ENCODE data around the gene PSPN. TPM values are rescaled to one million over a fixed set of nuclear protein-coding genes. Genes with fewer than 3 reads are reported as not detected.

PSPN gene, protein sequence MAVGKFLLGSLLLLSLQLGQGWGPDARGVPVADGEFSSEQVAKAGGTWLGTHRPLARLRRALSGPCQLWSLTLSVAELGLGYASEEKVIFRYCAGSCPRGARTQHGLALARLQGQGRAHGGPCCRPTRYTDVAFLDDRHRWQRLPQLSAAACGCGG
- polyA plus RNA-seq = under 1 TPM; 0.37 to 0.79 (median 0.46) TPM

- H3K27ac ChIP-seq (ENCODE audit: low read depth, low read length) = no peak within 1 kb of the TSS
- WGBS, 3 donors = 90 to 92% (median 90%) methylated on average over 23 to 25 of the region's 25 CpGs
Observed at GRCh38 chr19:6375411-6376010, at the start of gene PSPN. Gene PSPN, minus strand, starts transcription at chr19:6375933. Its CDS starts 84 bp downstream, at chr19:6375849.

- 3 to 5% (median 4%) methylated on average over 43 of the region's 43 CpGs for WGBS, 3 donors
- no peak overlapping the region for H3K27ac ChIP-seq (ENCODE audit: low read depth, low read length)
Observed at GRCh38 chr19:6424939-6425731, 49.4 kb upstream of the PSPN start.

DNA sequence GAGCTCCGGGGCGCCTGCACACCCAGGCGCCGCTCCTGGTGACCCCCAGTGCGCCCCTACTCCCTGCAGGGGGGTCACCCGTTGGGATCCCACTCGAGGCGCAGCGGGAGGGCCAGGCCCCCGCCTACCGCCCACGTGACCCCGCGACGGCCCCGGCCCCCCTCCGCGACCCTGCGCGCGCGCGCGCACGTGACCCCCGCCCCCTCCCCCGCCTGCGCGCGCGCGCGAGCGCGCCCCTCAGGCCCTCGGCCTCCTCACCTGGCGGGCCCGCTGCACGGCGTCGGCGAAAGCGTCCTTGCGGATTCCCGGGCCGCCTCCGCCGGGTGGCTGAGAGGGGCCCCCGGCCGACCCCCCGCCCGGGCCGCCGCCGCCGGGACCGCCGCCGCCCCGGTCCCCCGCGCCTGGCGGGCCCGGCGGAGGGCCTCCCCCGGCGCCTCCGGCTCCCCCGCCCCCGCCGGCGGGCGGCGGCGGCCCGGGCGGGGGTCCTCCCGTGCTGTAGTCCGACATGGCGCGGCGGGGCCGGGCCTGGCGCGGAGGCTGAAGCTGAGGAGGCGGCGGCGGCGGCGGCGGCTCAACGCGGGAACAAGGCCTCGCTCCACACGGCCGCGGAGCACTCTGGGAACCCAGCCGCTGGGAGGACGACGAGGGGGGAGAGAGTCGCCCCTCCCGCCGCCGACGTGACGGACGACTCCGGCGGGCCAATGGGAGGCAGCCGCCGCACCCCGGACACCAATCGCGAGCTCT is 48.6 kb upstream of the PSPN start, which contains the start of gene KHSRP:
Gene KHSRP, minus strand, starts transcription at position 617 of the 744 bp plus-strand sequence. Its CDS starts 110 bp downstream, at position 507.
- peak within 1 kb of the TSS; percentile 46 for H3K27ac ChIP-seq (ENCODE audit: low read depth, low read length)
- 0 to 1% (median 0%) methylated on average over 22 to 114 of the region's 114 CpGs for WGBS, 3 donors

- H3K27ac ChIP-seq (ENCODE audit: low read depth, low read length) = no peak overlapping the region
- WGBS, 3 donors = 1% methylated on average over 18 to 20 of the region's 20 CpGs
Observed at GRCh38 chr19:6423499-6424194, 47.9 kb upstream of the PSPN start.

- no peak overlapping the region for H3K27ac ChIP-seq (ENCODE audit: low read depth, low read length)
- 77 to 85% (median 84%) methylated on average over 20 of the region's 20 CpGs for WGBS, 3 donors
Observed at GRCh38 chr19:6421075-6422014, 45.6 kb upstream of the PSPN start.

GRCh38 chr19:6418562-6418932 is 42.8 kb upstream of the PSPN start:
- 88 to 94% (median 91%) methylated on average over 19 of the region's 19 CpGs for WGBS, 3 donors
- H3K27ac ChIP-seq (ENCODE audit: low read depth, low read length) = no peak overlapping the region

DNA sequence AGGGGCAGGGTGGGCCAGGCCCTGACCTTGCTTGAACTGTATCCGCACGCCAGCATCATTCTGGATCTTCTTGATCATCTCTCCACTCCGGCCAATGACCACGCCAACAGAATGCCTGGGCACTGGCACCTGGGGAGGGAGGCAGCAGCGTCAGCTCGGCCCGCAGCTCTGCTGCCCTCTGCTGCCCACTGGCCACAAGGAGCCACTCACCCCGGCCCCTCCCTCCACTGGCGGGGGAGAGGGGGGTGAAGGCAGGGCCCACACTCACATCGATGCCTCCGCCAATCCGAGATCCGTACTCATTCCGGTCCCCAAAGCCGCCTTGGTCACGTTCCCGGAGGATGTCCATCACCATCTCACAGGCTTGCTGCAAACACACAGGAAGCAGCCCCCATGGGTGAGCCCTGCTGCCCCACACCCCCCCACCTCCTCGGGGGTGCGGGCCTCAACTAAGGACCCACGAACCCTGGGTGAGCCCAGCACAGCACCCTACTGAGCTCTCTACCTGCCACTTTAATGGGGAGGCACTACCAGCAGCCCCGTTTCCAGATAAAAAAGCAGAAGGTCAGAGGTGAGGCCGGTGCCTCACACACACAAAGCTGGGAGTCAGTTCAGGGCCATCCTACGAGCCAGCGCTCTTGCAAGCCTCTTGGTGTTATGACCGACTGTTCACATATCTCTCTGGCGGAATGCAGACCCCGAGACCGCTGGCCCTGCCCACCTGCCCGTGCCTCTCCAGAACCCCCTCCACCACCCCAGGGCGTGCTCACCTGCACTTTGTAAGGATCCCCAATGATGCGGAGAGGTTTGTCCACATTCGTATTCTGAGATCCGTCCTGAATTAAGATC is 42.2 kb upstream of the PSPN start:
- 76 to 79% (median 78%) methylated on average over 21 to 33 of the region's 33 CpGs for WGBS, 3 donors
- H3K27ac ChIP-seq (ENCODE audit: low read depth, low read length) = no peak overlapping the region

GRCh38 chr19:6416658-6417405 is 41.1 kb upstream of the PSPN start:
- H3K27ac ChIP-seq (ENCODE audit: low read depth, low read length) = no peak overlapping the region
- 92 to 95% (median 95%) methylated on average over 27 to 29 of the region's 29 CpGs for WGBS, 3 donors

DNA sequence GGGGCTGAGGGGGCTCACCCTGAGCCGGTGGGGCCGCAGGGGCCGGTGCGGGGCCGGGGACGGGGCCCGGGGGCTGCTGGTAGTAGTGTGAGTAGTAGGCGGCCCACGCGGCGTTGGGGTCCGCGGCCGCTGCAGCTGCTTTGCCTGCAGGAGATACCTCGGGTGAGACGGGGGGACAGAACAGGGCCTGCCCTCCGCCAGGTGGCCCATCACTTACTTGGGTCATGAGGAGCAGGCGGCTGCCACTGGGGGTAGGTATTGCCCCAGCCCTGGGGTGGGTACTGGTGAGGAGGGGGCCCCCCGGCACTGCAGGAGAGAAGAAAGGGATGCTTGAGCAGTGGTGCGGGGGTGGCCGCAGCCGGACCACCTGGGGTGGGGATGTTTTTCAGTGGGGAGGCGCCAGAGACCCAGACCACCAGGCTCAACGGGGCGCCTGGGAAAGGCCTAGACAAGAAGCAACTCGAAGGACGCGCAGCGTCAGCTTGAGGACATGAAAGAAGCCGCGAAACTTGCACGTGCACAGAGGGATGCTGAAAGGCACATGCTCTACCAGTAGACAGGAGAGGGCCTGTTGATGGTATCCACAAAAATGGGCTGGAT is 40.0 kb upstream of the PSPN start:
- H3K27ac ChIP-seq (ENCODE audit: low read depth, low read length) = no peak overlapping the region
- WGBS, 3 donors = 94 to 95% (median 95%) methylated on average over 31 to 32 of the region's 32 CpGs

DNA sequence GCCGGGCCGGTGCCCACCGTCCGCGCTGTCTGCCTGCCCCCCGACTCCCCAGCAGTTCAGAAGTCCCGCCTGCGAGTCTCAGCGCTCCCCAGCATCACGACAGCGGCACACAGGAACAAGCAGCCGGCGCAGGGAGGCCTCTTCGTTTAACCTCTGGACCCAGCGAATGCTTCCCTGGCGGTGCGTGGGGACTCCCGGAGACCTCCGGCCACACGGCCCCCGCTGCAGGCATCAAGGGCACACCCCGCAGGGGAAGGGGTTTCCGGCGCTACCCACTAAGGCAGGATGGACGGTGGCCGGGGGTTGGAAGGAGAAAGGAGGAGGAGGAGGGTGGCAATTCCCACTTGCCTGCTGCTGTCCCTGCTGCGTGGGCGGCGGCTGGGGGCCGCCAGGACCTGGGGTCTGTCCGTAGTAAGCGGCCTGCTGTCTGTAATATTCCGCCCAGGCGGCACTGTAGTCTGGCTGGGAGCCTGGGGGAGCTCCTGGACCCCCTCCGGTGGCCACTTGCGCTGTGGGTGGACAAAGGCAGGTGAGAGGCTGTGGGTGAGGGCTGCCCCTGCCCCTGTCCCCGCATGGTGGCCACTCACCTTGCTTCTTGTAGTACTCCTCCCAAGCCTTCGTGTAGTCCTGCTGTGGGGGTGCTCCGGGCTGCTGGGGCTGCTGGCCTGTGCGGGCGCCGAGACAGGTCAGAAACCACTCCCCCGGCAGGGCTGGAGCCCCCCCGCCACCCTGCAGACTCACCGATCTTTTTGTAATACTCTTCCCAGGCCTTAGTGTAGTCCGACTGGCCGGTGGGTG is 39.3 kb upstream of the PSPN start:
- WGBS, 3 donors = 92 to 94% (median 92%) methylated on average over 44 to 47 of the region's 47 CpGs
- no peak overlapping the region for H3K27ac ChIP-seq (ENCODE audit: low read depth, low read length)

- H3K27ac ChIP-seq (ENCODE audit: low read depth, low read length) = no peak overlapping the region
- 72 to 74% (median 73%) methylated on average over 42 of the region's 42 CpGs for whole genome bisulfite sequencing, 3 donors
Observed at GRCh38 chr19:6413721-6414643, 38.2 kb upstream of the PSPN start.

GRCh38 chr19:6413291-6413690 is 37.6 kb upstream of the PSPN start:
- WGBS, 3 donors = 51 to 65% (median 63%) methylated on average over 10 of the region's 10 CpGs
- no peak overlapping the region for H3K27ac ChIP-seq (ENCODE audit: low read depth, low read length)

DNA sequence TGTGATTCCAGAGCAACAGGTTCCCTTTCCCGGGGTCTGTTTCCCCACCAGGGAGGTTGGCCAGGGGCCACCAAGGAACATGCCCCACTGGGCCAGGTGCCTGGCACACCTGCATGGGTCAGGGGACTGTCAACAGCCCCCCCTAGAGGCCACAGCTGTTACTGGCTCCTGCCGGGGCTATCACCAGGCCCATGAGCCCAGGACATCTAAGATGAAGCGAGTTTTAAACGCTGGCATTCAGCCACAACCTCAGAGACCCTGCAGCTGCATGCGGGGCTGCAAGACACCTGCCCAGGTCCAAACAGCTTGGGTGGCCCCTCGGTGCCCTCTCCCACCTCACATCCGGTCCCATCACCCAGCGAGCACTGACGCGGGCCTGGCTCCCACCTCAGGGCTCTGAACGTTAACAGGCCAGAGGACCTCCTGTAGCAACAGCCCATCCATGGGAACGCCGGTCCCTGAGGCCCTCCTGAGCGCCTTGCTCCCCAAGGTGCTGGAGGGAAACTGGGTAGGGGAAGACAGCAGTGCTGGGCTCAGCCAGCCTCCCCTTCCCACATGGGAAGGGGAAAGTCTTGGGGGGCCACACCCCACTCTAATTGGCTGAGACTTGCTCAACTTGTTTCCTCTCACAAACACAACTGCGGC is 36.8 kb upstream of the PSPN start:
- WGBS, 3 donors = 46 to 58% (median 50%) methylated on average over 15 of the region's 15 CpGs
- H3K27ac ChIP-seq (ENCODE audit: low read depth, low read length) = no peak overlapping the region
